LNCAP (cell line): ENCODE data around the gene PCDHGA9.

Experiments
- CTCF ChIP-seq: fragments of 450-650 bp; IDR thresholded peaks from 2 replicates; pipeline ENCODE4 v1.5.1; 2017; ENCODE audit warnings: mild to moderate bottlenecking

Gene PCDHGA9

DNA sequence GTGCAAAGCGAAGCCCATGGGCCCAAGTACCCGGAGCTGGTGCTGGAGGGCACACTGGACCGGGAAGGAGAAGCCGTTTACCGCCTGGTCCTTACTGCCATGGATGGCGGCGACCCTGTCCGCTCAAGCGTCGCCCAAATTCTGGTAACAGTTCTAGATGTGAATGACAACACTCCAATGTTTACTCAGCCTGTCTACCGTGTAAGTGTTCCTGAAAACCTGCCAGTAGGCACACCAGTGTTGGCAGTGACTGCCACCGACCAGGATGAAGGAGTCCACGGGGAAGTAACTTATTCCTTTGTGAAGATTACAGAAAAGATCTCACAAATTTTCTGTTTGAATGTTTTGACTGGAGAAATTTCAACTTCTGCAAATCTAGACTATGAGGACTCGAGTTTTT, 28.0 kb upstream of the PCDHGA9 start:
- no peak for TF ChIP-seq CTCF

- peak; percentile 46 for TF ChIP-seq CTCF
Measured at GRCh38 chr5:141382469-141383294, 19.9 kb upstream of the PCDHGA9 start, which contains the start of gene PCDHGA7. Gene PCDHGA7 (plus strand): TSS chr5:141382742. CDS start chr5:141382900, 158 bp downstream.

DNA sequence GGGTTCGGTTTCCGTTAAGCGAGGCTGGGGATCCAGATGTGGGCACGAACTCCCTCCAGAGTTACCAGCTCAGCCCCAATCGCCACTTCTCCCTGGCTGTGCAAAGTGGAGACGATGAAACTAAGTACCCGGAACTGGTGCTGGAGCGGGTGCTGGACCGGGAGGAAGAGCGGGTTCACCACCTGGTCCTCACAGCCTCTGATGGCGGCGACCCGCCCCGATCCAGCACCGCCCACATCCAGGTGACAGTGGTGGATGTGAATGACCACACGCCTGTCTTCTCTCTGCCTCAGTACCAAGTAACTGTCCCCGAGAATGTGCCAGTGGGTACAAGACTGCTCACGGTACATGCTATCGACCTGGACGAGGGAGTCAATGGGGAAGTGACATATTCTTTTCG, 19.2 kb upstream of the PCDHGA9 start:
- no peak for TF ChIP-seq CTCF

- no peak for TF ChIP-seq CTCF
Measured at GRCh38 chr5:141384471-141385267, 17.9 kb upstream of the PCDHGA9 start.

- peak; percentile 46 for TF ChIP-seq CTCF
Measured at GRCh38 chr5:141387557-141388311, 14.8 kb upstream of the PCDHGA9 start, which contains the start of gene PCDHGB4. Gene PCDHGB4 (plus strand): TSS chr5:141387698. CDS start chr5:141387885, 187 bp downstream.

GRCh38 chr5:141388661-141389060, 13.9 kb upstream of the PCDHGA9 start:
- TF ChIP-seq CTCF: no peak
